ENCODE results near the gene C7.
"Not testable (repeated sequence)": the region's sequence is repeated elsewhere in the genome, so short reads cannot be mapped to it uniquely, and the experiment has no call there.

The C7 gene

DNA sequence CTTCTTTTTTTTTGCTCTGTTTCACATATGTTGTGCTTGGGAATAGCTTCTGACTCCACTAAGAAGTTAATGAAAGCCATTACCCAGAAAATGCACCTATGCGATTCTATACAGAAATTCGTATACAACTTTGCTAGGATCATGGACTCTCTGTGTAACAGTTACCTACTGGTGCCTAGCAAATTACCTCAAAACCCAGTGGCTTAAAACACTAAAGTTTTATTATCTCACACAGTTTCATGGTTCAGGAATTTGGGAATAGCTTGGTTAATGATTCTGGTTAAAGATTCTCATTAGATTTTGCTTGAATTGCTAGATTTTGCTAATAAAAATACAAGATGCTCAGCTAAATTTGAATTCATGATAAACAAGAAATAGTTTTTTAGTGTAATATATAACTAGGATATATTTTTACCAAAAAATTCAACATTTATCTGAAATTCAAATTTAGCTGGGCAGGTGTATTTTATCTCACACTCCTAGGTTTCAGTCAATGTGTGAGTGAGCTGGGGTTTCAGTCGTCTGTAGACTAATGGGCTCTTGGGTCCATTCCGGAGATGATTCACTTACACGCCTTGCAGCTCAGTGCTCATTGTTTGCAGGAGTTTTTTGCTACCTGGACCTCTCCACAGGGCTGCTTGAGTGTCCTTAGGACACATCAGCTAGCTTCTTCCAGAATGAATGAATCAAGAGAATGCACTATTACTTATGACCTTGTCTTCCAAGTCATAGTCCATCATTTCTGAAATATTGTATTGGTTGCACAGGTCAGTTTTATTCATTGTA lies 86.7 kb downstream of the C7 start:
- DNase-seq: no peak

DNA sequence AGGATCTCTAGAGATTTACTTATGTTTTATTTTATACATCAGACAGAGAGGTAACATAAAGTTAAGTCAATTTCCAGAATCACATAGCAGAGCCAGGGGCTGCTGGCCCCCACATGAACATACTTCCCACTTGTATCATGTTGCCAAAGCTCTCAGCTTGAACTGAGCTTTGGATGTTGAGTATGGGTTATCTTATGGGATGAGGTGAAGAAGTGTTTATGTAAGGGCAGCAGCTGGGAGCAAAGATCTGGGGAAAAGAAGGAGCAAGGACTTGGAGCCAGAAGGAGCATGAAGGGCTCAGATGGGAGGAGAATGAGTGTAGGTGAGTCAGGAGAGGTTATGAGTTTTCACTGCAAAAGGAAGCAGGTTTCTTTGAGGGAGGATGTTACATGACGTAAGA lies 89.8 kb downstream of the C7 start:
- no peak for DNase-seq

DNA sequence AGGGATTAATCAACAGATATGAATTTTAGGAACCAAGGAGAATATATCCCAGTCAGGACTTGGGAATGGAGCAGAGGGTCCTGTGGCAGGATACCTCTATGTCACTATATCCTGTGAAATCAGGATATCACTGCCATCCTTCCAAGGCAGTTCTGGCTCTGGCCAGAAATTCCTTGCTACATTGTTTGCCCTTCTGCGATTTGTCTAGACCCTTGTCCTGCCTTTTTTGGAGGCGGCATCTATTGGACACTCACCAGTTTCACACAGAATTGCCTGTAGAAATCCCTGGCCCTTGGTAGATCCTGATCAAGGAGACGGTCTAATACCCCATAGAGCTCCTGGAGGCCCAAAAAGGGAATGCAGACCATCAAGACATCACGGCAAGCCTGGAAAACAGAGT lies 90.7 kb downstream of the C7 start:
- DNase-seq: no peak

DNA sequence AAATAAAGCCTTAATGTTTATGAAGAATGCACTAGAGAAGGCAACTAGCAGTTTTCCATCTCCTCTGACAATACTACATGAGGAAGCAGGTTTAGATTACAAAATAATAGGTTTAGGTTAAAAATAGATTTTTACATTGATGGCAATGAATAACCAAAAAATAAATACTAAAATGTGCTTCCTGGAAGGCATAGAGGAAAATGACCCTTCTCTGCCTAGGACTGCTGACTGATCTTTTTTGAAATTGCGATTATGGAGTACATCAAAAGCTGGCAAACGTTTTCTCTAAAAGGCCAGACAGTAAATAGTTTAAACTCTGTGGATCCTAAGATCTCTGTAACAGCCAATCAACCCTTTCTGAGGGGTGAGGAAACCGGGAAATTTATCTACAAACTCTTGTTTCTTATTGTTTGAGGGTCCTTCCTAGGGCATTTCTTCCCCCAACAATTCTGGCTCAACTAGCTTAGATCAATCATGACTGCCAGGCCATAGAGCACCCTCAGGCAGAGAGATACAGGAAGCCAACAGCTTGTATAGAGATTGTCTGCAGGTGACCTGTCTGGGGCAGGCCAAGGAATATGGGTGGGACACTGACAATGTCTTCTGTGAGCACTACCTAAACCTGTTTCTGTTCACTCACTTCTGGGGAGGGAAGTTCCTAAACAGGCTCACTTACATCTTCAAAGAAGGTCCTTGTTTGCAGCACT lies 94.5 kb downstream of the C7 start:
- DNase-seq: no peak

DNA sequence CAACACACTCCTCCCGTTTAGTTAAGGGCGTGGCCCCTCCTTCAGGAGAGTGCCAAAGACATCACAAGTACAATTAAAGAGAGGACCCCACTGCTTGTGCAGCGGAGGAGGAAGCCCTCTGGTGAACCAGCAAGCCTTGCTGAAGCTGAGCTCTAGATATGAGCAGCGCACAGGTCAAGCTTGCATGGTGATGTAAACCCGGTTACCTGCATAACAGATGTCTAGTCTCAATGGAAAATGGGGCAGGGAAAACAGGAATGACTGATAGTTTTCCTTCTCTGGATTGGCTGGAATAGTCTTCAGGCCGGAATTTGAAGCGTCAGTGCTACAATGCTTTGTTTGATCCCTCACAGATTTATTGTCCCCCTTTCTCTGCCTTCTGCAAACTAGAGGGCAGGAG lies 95.6 kb downstream of the C7 start:
- no peak for DNase-seq

DNA sequence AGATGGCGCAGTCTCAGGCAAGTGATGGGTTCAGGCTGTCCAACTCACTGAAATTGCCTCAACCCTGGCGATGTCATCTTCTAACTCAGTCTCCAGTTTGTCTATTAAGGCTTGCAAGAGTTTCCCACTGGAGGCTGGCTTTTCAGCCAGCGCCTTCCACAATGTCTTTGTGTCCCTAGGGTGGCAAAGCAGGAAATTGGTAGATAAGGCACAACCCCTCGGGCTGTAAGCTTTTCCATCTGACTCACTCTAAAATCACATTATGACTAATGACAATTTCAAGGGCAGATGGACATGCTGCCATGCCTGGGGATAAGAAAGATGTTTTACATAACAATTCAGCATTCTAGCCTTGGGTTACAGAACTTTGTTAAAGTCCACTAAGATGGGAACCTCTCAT lies 99.9 kb downstream of the C7 start:
- DNase-seq: no peak

DNA sequence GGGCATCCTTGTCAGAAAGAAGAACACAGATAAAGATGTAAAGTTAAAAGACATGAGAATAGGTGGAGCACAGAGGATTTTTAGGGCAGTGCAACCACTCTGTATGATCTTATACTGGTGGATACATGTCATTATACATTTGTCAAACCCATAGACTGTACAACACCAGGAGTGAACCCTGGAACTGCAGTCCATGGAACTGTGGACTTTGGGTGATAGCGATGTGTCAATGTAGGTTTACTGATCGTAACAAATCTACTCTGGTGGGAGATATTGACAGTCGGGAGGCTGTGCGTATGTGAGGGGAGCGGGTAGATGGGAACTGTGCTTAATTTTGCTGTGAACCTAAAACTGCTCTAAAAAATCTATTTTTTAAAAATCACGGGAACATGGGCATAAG lies 101.3 kb downstream of the C7 start:
- no peak for DNase-seq

DNA sequence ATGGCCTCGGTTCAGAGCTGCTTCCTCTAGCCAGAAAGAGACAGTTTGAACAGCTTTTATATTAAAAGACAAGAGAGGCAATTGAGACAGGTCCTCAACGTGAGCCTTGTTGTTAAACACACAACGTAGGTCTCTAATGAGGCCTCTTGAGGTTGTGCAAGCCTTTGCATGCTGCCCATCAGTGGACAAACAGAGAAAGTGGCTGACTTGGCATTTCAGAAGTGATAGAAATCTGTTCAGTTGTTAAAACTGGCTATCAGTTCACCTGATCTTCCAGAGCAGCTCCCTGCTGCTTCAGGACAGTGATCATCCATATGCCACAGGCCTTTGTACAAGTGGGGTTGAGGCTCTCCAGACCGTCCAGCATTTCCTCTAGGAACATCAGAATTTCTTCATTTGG lies 103.0 kb downstream of the C7 start:
- no peak for DNase-seq

DNA sequence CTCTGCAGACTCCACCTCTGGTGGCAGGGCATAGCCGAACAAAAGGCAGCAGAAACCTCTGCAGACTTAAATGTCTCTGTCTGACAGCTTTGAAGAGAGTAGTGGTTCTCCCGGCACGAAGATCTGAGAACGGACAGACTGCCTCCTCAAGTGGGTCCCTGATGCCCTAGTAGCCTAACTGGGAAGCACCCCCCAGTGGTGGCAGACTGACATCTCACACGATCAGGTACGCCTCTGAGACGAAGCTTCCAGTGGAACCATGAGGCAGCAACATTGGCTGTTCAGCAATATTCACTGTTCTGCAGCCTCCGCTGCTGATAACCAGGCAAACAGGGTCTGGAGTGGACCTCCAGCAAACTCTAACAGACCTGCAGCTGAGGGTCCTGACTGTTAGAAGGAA lies 113.3 kb downstream of the C7 start:
- DNase-seq: not testable (repeated sequence)

All from stimulated activated CD4-positive, alpha-beta T cell treated with anti-CD3 and anti-CD28 coated beads, Interleukin-2, amount 100 ng/mL, for 48 hours (primary cell).